ENCODE measurements around the gene HPCA. TPM values are rescaled to one million over a fixed set of nuclear protein-coding genes. Genes with fewer than 3 reads are reported as not detected.

Gene HPCA
- polyA plus RNA-seq, 2 donors, result 0.15 TPM; not detected in 1

GRCh38 chr1:32927441-32927840 is 41.1 kb downstream of the HPCA start:
- no peaks in the 10 kb centered on the region for H3K27me3 ChIP-seq (ENCODE audit: control insufficient read depth in 1 of 2, insufficient read depth in 2 of 2, low read length in 2 of 2)

DNA sequence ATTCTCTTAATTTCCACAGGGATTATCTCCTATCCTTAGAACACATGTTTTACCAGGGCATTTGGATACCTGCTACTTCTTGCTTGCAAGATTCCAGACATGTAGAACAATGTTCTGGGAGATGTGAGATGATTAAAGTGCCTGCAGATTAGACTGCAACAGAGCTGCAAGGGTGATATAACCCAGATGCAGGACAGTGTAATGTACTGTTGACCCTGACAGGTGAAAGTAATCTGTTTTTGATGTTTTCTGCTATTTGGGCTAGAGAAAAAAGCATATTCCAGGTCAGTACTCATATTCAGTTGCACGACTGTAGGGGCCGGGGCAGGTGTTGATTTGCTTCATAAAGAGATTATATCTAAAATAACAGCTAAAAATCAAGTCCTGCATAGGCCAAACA is 42.0 kb downstream of the HPCA start:
- Histone ChIP-seq H3K36me3 (ENCODE audit: control insufficient read depth in 2 of 2, insufficient read depth in 2 of 2, low read length in 1 of 2) (no peaks in the 10 kb centered on the region), H3K4me3 (ENCODE audit: low read depth in 1 of 2, low read length in 2 of 2) (no peak overlapping the region), H3K4me1 (ENCODE audit: control insufficient read depth in 2 of 2, insufficient read depth in 2 of 2, low read length in 1 of 2) (peaks cover 4% of the 10 kb centered on the region in 2 donors), H3K9me3 (ENCODE audit: control insufficient read depth in 2 of 2, insufficient read depth in 1 of 2, low read depth in 1 of 2, low read length in 1 of 2) (no peaks in the 10 kb centered on the region), H3K27ac (ENCODE audit: low read depth in 2 of 2, low read length in 1 of 2) (no peak overlapping the region), H3K27me3 (ENCODE audit: control insufficient read depth in 1 of 2, insufficient read depth in 2 of 2, low read length in 2 of 2) (no peaks in the 10 kb centered on the region)
- WGBS, 2 donors, result 83 to 95% methylated on average over 2 of the region's 2 CpGs

More at GRCh38 chr1:32927441-32927840, 41.1 kb downstream of the HPCA start:
- H3K36me3 ChIP-seq (ENCODE audit: control insufficient read depth in 2 of 2, insufficient read depth in 2 of 2, low read length in 1 of 2), result no peaks in the 10 kb centered on the region
- H3K9me3 ChIP-seq (ENCODE audit: control insufficient read depth in 2 of 2, insufficient read depth in 1 of 2, low read depth in 1 of 2, low read length in 1 of 2), result no peaks in the 10 kb centered on the region
- peaks cover 4% of the 10 kb centered on the region in 2 donors for H3K4me1 ChIP-seq (ENCODE audit: control insufficient read depth in 2 of 2, insufficient read depth in 2 of 2, low read length in 1 of 2)
- 83 to 92% methylated on average over 2 of the region's 2 CpGs for WGBS, 2 donors
- H3K27ac ChIP-seq (ENCODE audit: low read depth in 2 of 2, low read length in 1 of 2), result no peak overlapping the region
- no peak overlapping the region for H3K4me3 ChIP-seq (ENCODE audit: low read depth in 1 of 2, low read length in 2 of 2)

DNA sequence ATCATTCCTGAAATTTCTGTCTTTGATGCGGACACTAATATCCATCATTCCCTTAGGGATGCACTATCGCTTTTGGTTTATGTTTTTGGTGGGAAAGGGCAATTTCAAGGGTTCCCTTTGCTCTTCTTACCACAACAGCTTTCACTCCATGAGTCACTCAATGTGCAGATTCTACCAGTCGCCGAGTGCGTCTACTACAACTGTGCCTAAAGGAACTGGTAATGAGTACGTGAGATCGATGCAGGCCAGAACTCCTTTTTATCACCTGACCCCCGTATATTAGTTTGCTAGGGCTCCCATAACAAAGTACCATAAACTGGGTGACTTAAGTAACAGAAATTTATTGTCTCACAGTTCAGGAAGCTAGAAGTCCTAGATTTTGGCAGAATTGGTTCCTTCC is 42.4 kb downstream of the HPCA start:
- Histone ChIP-seq H3K4me1 (ENCODE audit: control insufficient read depth in 2 of 2, insufficient read depth in 2 of 2, low read length in 1 of 2) (peaks cover 4% of the 10 kb centered on the region in 2 donors), H3K27ac (ENCODE audit: low read depth in 2 of 2, low read length in 1 of 2) (no peak overlapping the region), H3K36me3 (ENCODE audit: control insufficient read depth in 2 of 2, insufficient read depth in 2 of 2, low read length in 1 of 2) (no peaks in the 10 kb centered on the region), H3K4me3 (ENCODE audit: low read depth in 1 of 2, low read length in 2 of 2) (no peak overlapping the region), H3K27me3 (ENCODE audit: control insufficient read depth in 1 of 2, insufficient read depth in 2 of 2, low read length in 2 of 2) (no peaks in the 10 kb centered on the region), H3K9me3 (ENCODE audit: control insufficient read depth in 2 of 2, insufficient read depth in 1 of 2, low read depth in 1 of 2, low read length in 1 of 2) (no peaks in the 10 kb centered on the region)
- WGBS, 2 donors, result 88 to 92% methylated on average over 8 of the region's 8 CpGs

- H3K36me3 ChIP-seq (ENCODE audit: control insufficient read depth in 2 of 2, insufficient read depth in 2 of 2, low read length in 1 of 2), result no peaks in the 10 kb centered on the region
- peaks cover 4% of the 10 kb centered on the region in 2 donors for H3K4me1 ChIP-seq (ENCODE audit: control insufficient read depth in 2 of 2, insufficient read depth in 2 of 2, low read length in 1 of 2)
- no peak overlapping the region for H3K4me3 ChIP-seq (ENCODE audit: low read depth in 1 of 2, low read length in 2 of 2)
- WGBS, 2 donors, result 62 to 68% methylated on average over 2 of the region's 2 CpGs
- H3K9me3 ChIP-seq (ENCODE audit: control insufficient read depth in 2 of 2, insufficient read depth in 1 of 2, low read depth in 1 of 2, low read length in 1 of 2), result no peaks in the 10 kb centered on the region
- no peak overlapping the region for H3K27ac ChIP-seq (ENCODE audit: low read depth in 2 of 2, low read length in 1 of 2)
- H3K27me3 ChIP-seq (ENCODE audit: control insufficient read depth in 1 of 2, insufficient read depth in 2 of 2, low read length in 2 of 2), result no peaks in the 10 kb centered on the region
Measured at GRCh38 chr1:32929366-32929765, 43.1 kb downstream of the HPCA start.

- H3K27me3 ChIP-seq (ENCODE audit: control insufficient read depth in 1 of 2, insufficient read depth in 2 of 2, low read length in 2 of 2), result no peaks in the 10 kb centered on the region
- 87 to 89% methylated on average over 1 of the region's 1 CpG for WGBS, 2 donors
- no peak overlapping the region for H3K4me3 ChIP-seq (ENCODE audit: low read depth in 1 of 2, low read length in 2 of 2)
- no peaks in the 10 kb centered on the region for H3K9me3 ChIP-seq (ENCODE audit: control insufficient read depth in 2 of 2, insufficient read depth in 1 of 2, low read depth in 1 of 2, low read length in 1 of 2)
- H3K4me1 ChIP-seq (ENCODE audit: control insufficient read depth in 2 of 2, insufficient read depth in 2 of 2, low read length in 1 of 2), result no peaks in the 10 kb centered on the region
- peaks cover 5% of the 10 kb centered on the region in 2 donors for H3K36me3 ChIP-seq (ENCODE audit: control insufficient read depth in 2 of 2, insufficient read depth in 2 of 2, low read length in 1 of 2)
- H3K27ac ChIP-seq (ENCODE audit: low read depth in 2 of 2, low read length in 1 of 2), result no peak overlapping the region
Measured at GRCh38 chr1:32931760-32932159, 45.5 kb downstream of the HPCA start.

- Histone ChIP-seq H3K4me1 (ENCODE audit: control insufficient read depth in 2 of 2, insufficient read depth in 2 of 2, low read length in 1 of 2) (no peaks in the 10 kb centered on the region), H3K27ac (ENCODE audit: low read depth in 2 of 2, low read length in 1 of 2) (peak overlapping the region in 1 of 2 donors; percentile 11), H3K9me3 (ENCODE audit: control insufficient read depth in 2 of 2, insufficient read depth in 1 of 2, low read depth in 1 of 2, low read length in 1 of 2) (no peaks in the 10 kb centered on the region), H3K27me3 (ENCODE audit: control insufficient read depth in 1 of 2, insufficient read depth in 2 of 2, low read length in 2 of 2) (no peaks in the 10 kb centered on the region), H3K36me3 (ENCODE audit: control insufficient read depth in 2 of 2, insufficient read depth in 2 of 2, low read length in 1 of 2) (peaks cover 9 to 13% of the 10 kb centered on the region in 2 donors), H3K4me3 (ENCODE audit: low read depth in 1 of 2, low read length in 2 of 2) (no peak overlapping the region)
- 48 to 66% methylated on average over 3 of the region's 3 CpGs for WGBS, 2 donors
Measured at GRCh38 chr1:32933742-32934322, 47.5 kb downstream of the HPCA start.

DNA sequence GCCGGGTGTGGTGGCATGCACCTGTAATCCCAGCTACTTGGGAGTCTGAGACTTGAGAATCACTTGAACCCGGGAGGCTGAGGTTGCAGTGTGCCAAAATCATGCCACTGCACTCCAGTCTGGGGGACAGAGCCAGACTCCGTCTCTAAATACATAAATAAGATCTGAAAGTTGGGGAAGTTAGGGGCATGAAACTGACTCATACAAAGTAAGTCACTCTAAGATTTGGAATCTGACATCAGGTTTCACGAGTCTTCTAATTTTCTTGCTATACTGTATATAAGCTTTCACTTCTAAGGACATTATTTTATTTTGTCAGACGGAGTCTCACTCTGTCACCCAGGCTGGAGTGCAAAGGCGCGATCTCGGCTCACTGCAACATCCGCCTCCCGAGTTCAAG is 48.2 kb downstream of the HPCA start:
- Histone ChIP-seq H3K27ac (ENCODE audit: low read depth in 2 of 2, low read length in 1 of 2) (no peak overlapping the region), H3K4me3 (ENCODE audit: low read depth in 1 of 2, low read length in 2 of 2) (no peak overlapping the region), H3K9me3 (ENCODE audit: control insufficient read depth in 2 of 2, insufficient read depth in 1 of 2, low read depth in 1 of 2, low read length in 1 of 2) (no peaks in the 10 kb centered on the region), H3K27me3 (ENCODE audit: control insufficient read depth in 1 of 2, insufficient read depth in 2 of 2, low read length in 2 of 2) (no peaks in the 10 kb centered on the region), H3K36me3 (ENCODE audit: control insufficient read depth in 2 of 2, insufficient read depth in 2 of 2, low read length in 1 of 2) (peaks cover 9 to 13% of the 10 kb centered on the region in 2 donors), H3K4me1 (ENCODE audit: control insufficient read depth in 2 of 2, insufficient read depth in 2 of 2, low read length in 1 of 2) (no peaks in the 10 kb centered on the region)
- WGBS, 2 donors, result 92 to 94% methylated on average over 10 of the region's 10 CpGs

DNA sequence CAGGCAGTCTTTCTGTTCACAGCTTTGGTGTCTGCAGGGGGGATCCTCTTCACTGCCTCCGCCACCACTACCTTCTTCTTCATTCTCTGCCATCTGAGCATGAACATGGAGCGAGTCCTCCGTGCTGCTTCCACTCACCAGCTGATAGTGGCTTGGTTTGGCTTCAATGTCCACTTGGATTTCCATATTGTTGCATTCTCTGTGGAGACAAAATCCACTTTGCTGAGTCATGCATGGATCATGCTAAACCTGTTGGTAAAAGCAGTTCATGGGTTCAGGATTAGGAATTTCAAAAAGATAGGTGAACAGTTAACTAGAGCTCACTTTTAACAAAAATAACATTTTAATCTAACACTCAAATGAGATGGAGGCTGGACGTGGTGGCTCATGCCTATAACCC is 50.8 kb downstream of the HPCA start:
- Histone ChIP-seq H3K4me3 (ENCODE audit: low read depth in 1 of 2, low read length in 2 of 2) (no peak overlapping the region), H3K4me1 (ENCODE audit: control insufficient read depth in 2 of 2, insufficient read depth in 2 of 2, low read length in 1 of 2) (peaks cover 0 to 4% of the 10 kb centered on the region in 2 donors), H3K27ac (ENCODE audit: low read depth in 2 of 2, low read length in 1 of 2) (no peak overlapping the region), H3K9me3 (ENCODE audit: control insufficient read depth in 2 of 2, insufficient read depth in 1 of 2, low read depth in 1 of 2, low read length in 1 of 2) (no peaks in the 10 kb centered on the region), H3K27me3 (ENCODE audit: control insufficient read depth in 1 of 2, insufficient read depth in 2 of 2, low read length in 2 of 2) (no peaks in the 10 kb centered on the region), H3K36me3 (ENCODE audit: control insufficient read depth in 2 of 2, insufficient read depth in 2 of 2, low read length in 1 of 2) (peaks cover 9 to 14% of the 10 kb centered on the region in 2 donors)
- 93 to 94% methylated on average over 4 of the region's 4 CpGs for WGBS, 2 donors

GRCh38 chr1:32939655-32940371 is 53.5 kb downstream of the HPCA start:
- peak overlapping the region; percentile 83 to 94 for H3K27ac ChIP-seq (ENCODE audit: low read depth in 2 of 2, low read length in 1 of 2)
- no peak overlapping the region for H3K4me3 ChIP-seq (ENCODE audit: low read depth in 1 of 2, low read length in 2 of 2)
- no peaks in the 10 kb centered on the region for H3K9me3 ChIP-seq (ENCODE audit: control insufficient read depth in 2 of 2, insufficient read depth in 1 of 2, low read depth in 1 of 2, low read length in 1 of 2)
- peaks cover 0 to 4% of the 10 kb centered on the region in 2 donors for H3K4me1 ChIP-seq (ENCODE audit: control insufficient read depth in 2 of 2, insufficient read depth in 2 of 2, low read length in 1 of 2)
- H3K27me3 ChIP-seq (ENCODE audit: control insufficient read depth in 1 of 2, insufficient read depth in 2 of 2, low read length in 2 of 2), result no peaks in the 10 kb centered on the region
- 59 to 61% methylated on average over 4 of the region's 4 CpGs for WGBS, 2 donors
- peaks cover 9 to 20% of the 10 kb centered on the region in 2 donors for H3K36me3 ChIP-seq (ENCODE audit: control insufficient read depth in 2 of 2, insufficient read depth in 2 of 2, low read length in 1 of 2)

DNA sequence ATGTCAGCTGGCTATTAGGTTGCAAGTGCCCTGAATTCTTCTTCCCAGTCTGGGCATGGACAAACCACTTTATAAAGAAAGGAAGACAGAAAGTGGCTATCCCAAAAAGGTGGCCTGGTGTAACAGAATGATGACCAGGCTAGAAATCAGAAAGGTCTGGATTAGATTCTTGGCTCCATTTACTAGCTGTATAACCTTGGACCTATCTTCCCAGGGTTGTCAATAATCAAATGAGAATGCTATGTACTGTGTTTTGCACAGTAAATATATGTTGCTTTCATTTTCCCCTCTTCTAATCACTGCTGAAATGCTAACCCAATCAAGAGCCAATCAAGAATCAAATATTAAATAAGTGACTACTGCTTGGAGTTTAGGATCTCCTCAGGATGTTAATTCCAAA is 57.9 kb downstream of the HPCA start:
- H3K4me3 ChIP-seq (ENCODE audit: low read depth in 1 of 2, low read length in 2 of 2), result no peak overlapping the region
- peaks cover 6 to 13% of the 10 kb centered on the region in 2 donors for H3K36me3 ChIP-seq (ENCODE audit: control insufficient read depth in 2 of 2, insufficient read depth in 2 of 2, low read length in 1 of 2)
- H3K9me3 ChIP-seq (ENCODE audit: control insufficient read depth in 2 of 2, insufficient read depth in 1 of 2, low read depth in 1 of 2, low read length in 1 of 2), result no peaks in the 10 kb centered on the region
- H3K27me3 ChIP-seq (ENCODE audit: control insufficient read depth in 1 of 2, insufficient read depth in 2 of 2, low read length in 2 of 2), result no peaks in the 10 kb centered on the region
- peaks cover 0 to 6% of the 10 kb centered on the region in 2 donors for H3K4me1 ChIP-seq (ENCODE audit: control insufficient read depth in 2 of 2, insufficient read depth in 2 of 2, low read length in 1 of 2)
- no peak overlapping the region for H3K27ac ChIP-seq (ENCODE audit: low read depth in 2 of 2, low read length in 1 of 2)
